HG03575 (cell line): Measurements from ENCODE around the gene ZNF652.
"Not testable (repeated sequence)": the region's sequence is repeated elsewhere in the genome, so short reads cannot be mapped to it uniquely, and the experiment has no call there.

Source experiments
- ATAC-seq: cut with Tn5 transposase; IDR thresholded peaks from one replicate; pipeline ENCODE4 v1.9.1; 2021; ENCODE audit not compliant: unreplicated experiment, insufficient number of reproducible peaks, low FRiP score; ENCODE audit errors: extremely low read depth

Gene ZNF652

GRCh38 chr17:49333804-49334203 lies 28.2 kb downstream of the ZNF652 start:
- ATAC-seq: no peak

DNA sequence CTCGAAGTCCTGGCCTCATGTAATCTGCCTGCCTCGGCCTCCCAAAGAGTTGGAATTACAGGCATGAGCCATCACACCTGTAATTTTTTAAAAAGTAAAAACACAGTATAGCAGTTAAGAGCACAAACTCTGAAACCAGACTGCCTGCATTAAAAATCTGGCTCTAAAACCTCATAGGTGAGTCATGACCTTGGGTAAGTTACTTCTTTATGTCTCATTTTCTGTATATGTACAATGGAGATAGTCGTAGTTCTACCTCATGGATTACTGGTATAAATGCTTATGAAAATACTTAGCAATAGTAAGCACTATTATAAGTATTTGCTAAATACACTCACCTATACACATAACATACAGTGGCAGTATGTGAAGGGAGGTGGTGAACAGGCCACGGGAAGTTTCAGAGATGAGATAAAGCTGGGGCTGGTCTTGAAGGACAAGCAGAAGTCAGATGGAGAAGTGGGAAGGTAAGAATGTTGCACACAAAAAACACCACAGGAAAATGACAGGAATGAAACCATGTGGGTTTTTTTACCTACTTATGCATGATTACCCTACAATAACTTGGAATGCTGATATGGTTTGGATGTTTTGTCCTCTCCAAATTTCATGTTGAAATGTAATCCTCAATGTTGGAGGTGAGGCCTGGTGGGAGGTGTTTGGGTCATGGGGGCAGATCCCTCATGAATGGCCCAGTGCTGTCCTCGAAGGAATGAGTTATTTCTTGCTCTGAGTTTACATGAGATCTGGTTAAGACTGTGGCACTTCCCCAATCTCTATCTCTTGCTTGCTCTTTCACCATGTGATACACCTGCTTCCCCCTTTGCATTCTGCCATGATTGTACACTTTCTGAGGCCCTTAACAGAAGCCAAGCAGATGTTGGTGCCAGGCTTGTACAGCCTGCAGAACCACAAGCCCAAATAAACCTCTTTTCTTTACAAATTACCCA lies 33.9 kb downstream of the ZNF652 start:
- ATAC-seq: no peak

GRCh38 chr17:49325980-49326379 lies 36.1 kb downstream of the ZNF652 start:
- ATAC-seq: no peak

DNA sequence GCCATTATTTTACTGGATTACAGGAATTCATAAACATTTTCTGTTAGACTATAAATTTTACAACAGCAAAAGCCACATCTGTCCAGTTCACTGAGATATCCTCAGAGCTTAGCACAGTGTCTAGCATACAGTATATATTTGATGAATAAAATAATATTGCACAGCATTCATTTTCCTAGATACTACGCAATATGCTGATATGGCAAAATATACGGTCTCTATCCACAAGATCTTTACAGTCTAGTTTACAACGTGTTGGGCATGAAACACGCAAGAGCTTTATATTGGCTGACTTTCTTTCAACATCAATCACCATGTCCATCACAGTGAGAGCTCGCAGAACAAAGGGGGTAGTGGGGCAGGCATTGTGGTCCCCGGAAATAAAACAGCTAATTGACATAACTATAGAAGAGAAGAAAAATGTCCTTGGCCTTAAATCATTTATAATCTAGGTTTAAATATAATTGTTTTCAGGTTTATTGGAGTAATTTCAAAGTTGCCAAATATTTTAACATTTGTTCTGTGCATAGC lies 43.5 kb downstream of the ZNF652 start:
- ATAC-seq: no peak

DNA sequence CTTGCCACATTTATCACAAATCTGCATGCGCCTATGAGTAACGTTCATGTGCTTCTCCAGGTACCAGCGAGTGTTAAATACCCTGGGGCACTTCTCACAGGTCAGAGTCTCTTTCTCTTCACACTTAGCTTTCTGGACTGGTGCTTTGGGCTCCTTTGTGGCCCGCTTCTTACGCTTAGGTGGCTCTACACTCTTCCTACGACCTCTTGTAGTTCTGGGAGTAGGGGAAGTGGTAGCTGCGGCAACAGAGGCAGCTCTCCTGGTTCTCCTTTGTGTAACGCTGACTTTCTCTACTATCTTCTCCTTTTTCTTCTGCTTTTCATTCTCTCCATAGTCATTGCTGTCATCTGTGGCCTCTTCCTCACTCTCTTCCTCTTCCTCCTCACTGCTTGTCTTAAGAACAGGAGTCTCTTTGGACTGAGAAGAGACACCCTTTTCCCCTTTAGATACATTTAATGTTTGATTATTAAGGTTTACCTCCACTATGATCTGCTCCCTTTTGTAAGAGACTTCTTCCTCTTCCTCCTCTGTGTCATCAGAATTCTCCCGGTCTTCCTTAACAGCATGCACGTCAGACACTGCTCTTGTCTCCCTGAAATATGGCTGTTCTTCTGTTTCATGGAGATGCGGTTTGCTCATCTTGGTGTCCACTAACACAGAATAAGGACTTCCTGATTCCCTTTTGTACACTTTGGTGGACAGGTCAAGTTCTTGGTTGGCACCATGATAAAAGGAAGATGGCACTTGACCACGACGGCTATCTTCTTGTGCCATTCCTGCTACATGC lies 45.0 kb downstream of the ZNF652 start:
- no peak for ATAC-seq

DNA sequence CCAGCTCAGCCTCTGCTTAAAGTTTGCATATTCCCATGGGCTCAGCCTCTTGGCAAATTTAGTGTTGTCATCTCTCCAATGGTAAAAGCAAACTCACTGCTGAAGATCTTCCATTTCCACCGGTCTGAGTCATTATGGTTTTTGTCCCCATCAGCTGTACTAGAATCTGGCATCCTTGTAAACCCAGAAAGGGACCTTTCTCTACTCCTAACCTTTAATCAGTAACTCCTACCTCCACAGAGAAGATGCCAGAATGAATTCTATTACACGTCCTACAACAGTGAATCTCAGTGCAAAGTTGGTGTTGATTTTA lies 45.8 kb downstream of the ZNF652 start:
- no peak for ATAC-seq

DNA sequence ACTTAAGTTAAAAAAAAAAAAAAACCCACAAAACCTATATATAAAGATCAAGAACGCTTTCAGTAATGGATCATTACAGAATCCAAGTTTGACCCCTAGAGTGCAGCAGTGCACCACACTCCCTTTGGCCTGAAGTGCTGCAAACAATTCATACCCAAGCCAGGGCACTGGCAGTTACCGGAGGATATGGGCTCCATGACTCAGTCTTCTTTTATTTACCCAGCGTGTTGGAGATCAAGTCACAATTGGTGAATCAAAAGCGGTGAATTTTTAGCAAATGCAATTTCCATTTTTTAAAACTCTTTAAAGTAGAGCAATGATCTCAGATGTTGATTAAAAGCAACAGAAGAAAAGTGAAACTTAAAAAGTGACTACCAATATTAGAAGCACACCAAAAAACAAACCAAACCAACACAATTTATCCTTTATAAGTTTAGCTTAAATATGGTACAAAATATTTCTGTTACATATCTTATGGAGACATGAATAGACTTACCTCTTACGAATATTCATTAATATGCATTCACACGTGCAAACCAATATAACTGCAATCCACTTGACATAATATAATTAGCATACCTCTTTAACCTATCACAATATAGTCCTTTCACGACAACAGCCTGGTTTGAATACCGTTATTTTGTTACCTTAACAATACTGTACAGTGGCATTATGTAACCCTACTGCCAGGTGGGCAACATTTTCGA lies 46.3 kb downstream of the ZNF652 start:
- no peak for ATAC-seq

DNA sequence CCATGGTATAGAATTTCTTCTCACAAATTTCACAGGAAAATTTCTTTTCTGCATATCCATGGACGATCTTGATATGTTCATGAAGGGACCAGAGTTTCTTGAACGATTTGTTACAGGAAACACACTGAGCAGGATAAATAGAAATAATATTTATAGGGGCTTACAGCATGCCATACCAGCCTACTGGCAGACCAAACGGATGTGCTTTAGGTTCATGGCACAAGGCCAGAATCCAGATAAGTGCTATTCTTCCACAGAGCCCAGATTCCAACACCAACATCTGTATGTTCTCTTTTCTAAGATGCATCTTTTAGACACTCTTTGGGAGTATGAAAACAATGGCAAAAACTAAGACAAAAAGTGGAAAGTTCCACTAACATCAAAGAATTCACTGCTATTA lies 49.3 kb downstream of the ZNF652 start:
- no peak for ATAC-seq

- no peak for ATAC-seq
Measured at GRCh38 chr17:49299996-49300395, 62.1 kb downstream of the ZNF652 start.

- ATAC-seq: no peak
Measured at GRCh38 chr17:49298371-49298976, 63.6 kb downstream of the ZNF652 start.

DNA sequence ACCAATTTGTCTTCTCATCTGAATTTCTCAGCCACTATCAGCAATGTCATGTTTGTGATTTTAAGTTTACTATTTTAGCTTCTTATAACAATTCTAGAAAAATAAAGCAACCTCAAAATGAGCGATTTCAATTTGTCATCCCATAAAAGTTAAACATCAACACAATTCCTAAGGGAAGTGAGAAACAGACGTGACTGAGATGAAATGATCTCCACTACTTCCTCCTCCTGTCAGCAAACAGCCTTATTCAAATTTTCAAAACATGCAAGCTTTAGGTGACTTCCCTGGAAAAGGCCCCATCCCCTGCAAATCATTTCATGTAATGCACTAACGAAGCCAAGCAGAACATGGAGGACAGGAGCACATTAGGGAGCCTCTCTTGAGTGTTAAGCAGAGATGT lies 64.9 kb downstream of the ZNF652 start:
- ATAC-seq: no peak

DNA sequence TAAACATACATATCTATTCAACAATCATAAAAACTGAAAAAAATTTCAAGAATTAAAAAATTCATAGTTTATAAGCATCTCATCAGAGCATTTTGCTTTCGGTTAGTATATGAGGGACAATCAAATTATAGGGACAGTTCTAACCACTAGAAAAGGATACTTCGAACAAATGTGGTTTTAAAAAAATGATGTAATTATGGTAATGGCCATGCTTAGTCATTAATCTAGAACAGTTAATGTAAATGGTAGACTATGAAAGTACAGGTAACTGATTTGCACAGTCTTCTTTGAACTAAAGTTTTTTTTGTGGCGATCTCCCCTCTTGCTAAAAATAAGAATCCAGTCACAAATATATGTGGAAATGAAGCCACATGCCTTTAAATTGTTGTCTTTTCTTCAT lies 67.9 kb downstream of the ZNF652 start:
- ATAC-seq: no peak

- ATAC-seq: no peak
Measured at GRCh38 chr17:49292901-49293300, 69.1 kb downstream of the ZNF652 start.

DNA sequence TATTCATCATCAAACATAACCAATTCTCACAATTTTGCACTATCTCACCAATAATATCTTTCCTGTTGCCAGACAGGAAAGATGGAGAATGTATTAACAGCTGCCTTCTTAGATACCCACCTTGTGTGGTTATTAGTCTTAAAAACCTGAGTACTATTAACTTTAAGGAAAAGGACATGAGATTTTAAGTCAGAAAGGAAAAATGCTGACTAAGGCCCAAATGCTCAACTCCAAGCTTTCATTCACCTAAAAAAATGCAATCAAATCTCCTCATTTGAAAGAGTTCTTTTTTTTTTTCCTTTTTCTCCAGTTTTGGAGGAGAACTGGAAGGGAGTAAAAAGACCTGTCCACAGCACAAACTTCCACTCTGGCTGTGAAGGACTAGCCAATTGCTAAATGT lies 70.1 kb downstream of the ZNF652 start:
- ATAC-seq: no peak

DNA sequence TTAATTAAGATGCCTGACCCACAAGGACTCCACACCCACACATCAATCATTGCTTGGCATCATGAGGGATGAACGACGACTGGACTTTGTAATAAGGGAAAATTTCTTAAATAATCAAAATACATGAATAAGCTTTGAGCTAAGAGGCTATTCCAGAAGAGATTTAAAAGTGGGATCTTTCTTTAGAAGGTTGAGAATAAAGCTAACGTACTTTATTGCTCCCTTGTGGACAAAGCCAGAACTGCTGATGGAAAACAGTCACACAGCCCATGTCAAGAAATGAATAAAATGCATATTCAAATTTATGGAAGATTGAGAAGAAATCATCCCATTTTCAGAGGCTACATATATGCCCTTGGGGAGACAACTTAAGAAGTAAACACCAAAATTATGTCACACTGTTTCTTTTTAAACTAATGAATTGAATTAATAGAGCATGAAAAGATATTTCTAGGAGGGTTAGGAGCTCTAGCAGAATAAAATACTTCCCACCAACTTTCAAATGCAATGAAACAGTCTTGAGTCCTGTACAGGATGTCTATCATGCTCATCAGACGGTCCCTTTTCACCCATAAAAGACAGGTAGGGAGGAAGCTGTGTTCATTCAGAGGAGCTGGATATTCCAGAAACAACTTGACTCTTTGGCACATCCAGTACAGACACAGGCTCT lies 71.2 kb downstream of the ZNF652 start:
- ATAC-seq: no peak

DNA sequence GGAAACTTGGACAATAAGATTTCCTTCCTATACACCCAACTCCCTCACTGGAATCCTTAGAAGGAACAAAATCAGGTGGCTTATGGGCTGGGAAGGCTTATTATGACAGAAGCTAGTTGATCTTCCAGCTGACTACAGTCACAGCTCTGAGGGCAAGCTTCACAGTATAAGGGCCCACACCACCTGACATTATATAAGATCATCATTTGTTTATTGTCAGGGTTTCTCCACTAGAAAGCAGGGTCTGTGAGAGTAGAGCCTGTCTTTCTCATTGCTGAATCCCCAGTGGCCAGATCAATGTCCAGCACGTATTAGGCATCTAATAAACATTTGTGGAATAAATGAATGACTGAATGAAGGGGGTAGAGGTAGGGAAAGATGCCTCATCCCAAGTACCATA lies 73.7 kb downstream of the ZNF652 start:
- ATAC-seq: no peak

GRCh38 chr17:49287481-49287880 lies 74.6 kb downstream of the ZNF652 start:
- no peak for ATAC-seq

DNA sequence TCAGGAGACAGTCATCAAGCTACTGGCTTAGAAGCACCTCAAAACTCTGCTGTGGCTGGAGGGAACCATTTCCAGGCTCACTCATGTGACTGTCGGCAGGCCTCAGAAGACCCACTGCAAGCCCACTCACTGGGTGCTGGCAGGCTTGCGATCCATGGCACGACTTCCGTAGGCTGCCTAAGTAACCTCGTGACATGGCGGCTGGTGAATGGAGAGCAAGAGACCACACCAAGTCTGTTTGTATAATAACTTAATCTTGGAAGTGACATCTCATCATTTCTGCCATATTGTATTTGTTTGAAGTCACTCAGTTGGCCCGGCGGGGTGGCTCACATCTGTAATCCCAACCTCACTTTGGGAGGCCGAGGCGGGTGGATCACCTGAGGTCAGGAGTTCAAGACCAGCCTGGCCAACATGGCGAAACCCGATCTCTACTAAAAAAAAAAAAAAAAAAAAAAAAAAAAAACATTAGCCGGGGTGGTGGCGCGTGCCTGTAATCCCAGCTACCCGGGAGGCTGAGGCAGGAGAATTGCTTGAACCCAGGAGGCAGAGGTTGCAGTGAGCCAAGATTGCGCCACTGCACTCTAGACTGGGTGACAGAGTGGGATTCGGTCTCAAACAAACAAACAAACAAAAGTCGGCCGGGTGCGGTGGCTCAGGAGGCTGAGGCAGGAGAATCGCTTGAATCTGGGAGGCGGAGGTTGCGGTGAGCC lies 75.6 kb downstream of the ZNF652 start:
- not testable (repeated sequence) for ATAC-seq
